Activated CD8-positive, alpha-beta T cell treated with anti-CD3 and anti-CD28 coated beads for 36 hours (primary cell): Measurements from ENCODE around the gene RGS9. TPM values are rescaled to one million over a fixed set of nuclear protein-coding genes. Genes with fewer than 3 reads are reported as not detected.

Experiments
- ATAC-seq: fragments of 200-7000 bp; cut with Tn5 transposase; one replicate; pipeline ENCODE4 v1.10.0; 2021; ENCODE audit warnings: mild to moderate bottlenecking, moderate library complexity
- CTCF ChIA-PET: fragments of 350-600 bp; sonication (Branson Sonifier 250); formaldehyde crosslinking; loops from one replicate; lab custom pipeline; 2021; ENCODE audit warnings: antibody characterized with exemption; lab: Charles Lee
- POLR2A ChIA-PET: fragments of 350-600 bp; sonication (Branson Sonifier 250); formaldehyde crosslinking; loops from one replicate; lab custom pipeline; 2021; ENCODE audit warnings: antibody characterized with exemption; lab: Charles Lee
- DNase-seq: peaks from one replicate; pipeline ENCODE4 v3.0.0-alpha.2; 2020
- H3K27ac Mint-ChIP-seq: one replicate; pipeline ENCODE4 v1.8.0; 2021; ENCODE audit warnings: mild to moderate bottlenecking, mixed read lengths
- H3K27me3 Mint-ChIP-seq: one replicate; pipeline ENCODE4 v1.8.0; 2021; ENCODE audit warnings: mixed read lengths
- H3K36me3 Mint-ChIP-seq: one replicate; pipeline ENCODE4 v1.8.0; 2021; ENCODE audit warnings: low read depth, mixed read lengths
- H3K4me1 Mint-ChIP-seq: one replicate; pipeline ENCODE4 v1.8.0; 2021; ENCODE audit warnings: low read depth, mixed read lengths
- H3K4me3 Mint-ChIP-seq: one replicate; pipeline ENCODE4 v1.8.0; 2021; ENCODE audit warnings: mild to moderate bottlenecking, moderate library complexity, mixed read lengths
- H3K9me3 Mint-ChIP-seq: one replicate; pipeline ENCODE4 v1.8.0; 2021; ENCODE audit warnings: mixed read lengths
- CTCF ChIP-seq: fragments of 200-600 bp; IDR thresholded peaks from one replicate; pipeline ENCODE4 v1.8.0; 2022; ENCODE audit warnings: antibody characterized with exemption, mild to moderate bottlenecking
- intact Hi-C: fragments of 100-400 bp; cut with micrococcal nuclease; formaldehyde crosslinking; loops from one replicate; pipeline ENCODE4 v1.10.0; 2022
- total RNA-seq, 2 experiments: library from RNA; stranded (reverse); gene quantifications; one replicate each; pipeline ENCODE4 v1.2.3, GENCODE V29; 2021

The RGS9 gene
- total RNA-seq, 2 experiments from 2014 or later = 1.3 to 1.9 TPM

- Mint-ChIP-seq H3K9me3 (no peaks in the 10 kb centered on the region), H3K27me3 (peaks cover 6% of the 10 kb centered on the region), H3K27ac (no peak overlapping the region), H3K4me3 (no peak overlapping the region), H3K4me1 (peaks cover 26% of the 10 kb centered on the region), H3K36me3 (no peaks in the 10 kb centered on the region)
- TF ChIP-seq CTCF = no peak
- DNase-seq (no peak), ATAC-seq (no peak)
- POLR2A ChIA-PET = no interaction called here
- CTCF ChIA-PET = interaction anchor here (0.6 to 1.9 kb wide), 5 partner anchors 13 to 484 kb away, joined by 3 to 11 read pairs (median 4); partner anchors contain the start of gene RGS9
- intact Hi-C loops = no loop called here
These were observed 48.7 kb downstream of the RGS9 start for GRCh38 chr17:65185668-65186382.

GRCh38 chr17:65190467-65191097 lies 53.4 kb downstream of the RGS9 start:
- H3K27me3 Mint-ChIP-seq = no peaks in the 10 kb centered on the region
- ATAC-seq (no peak), DNase-seq (no peak)
- CTCF ChIA-PET = interaction anchor here (1.0 kb wide), 1 partner anchor 10 kb away, joined by 3 read pairs; no protein-coding TSS in a partner anchor
- H3K36me3 Mint-ChIP-seq = no peaks in the 10 kb centered on the region
- POLR2A ChIA-PET = no interaction called here
- intact Hi-C loops = loop anchor here (10.0 kb wide), 1 partner anchor 226 kb away; no protein-coding TSS in a partner anchor
- no peak for TF ChIP-seq CTCF
- no peak overlapping the region for H3K4me3 Mint-ChIP-seq
- H3K27ac Mint-ChIP-seq = no peak overlapping the region
- no peaks in the 10 kb centered on the region for H3K9me3 Mint-ChIP-seq
- H3K4me1 Mint-ChIP-seq = peaks cover 21% of the 10 kb centered on the region

- ATAC-seq = peak; percentile 55
- peak; percentile 21 for DNase-seq
These were observed 54.9 kb downstream of the RGS9 start for GRCh38 chr17:65191811-65192740.

GRCh38 chr17:65193305-65193704 lies 56.1 kb downstream of the RGS9 start:
- peaks cover 26% of the 10 kb centered on the region for H3K4me1 Mint-ChIP-seq
- intact Hi-C loops = loop anchor here (10.0 kb wide), 1 partner anchor 229 kb away; no protein-coding TSS in a partner anchor
- ChIA-PET POLR2A (no interaction called here), CTCF (no interaction called here)
- no peak for TF ChIP-seq CTCF
- H3K36me3 Mint-ChIP-seq = no peaks in the 10 kb centered on the region
- no peak for DNase-seq
- H3K27ac Mint-ChIP-seq = no peak overlapping the region
- H3K9me3 Mint-ChIP-seq = no peaks in the 10 kb centered on the region
- no peak overlapping the region for H3K4me3 Mint-ChIP-seq
- ATAC-seq = no peak
- H3K27me3 Mint-ChIP-seq = no peaks in the 10 kb centered on the region

More at GRCh38 chr17:65191811-65192740, 54.9 kb downstream of the RGS9 start:
- Mint-ChIP-seq H3K4me3 (no peak overlapping the region), H3K36me3 (no peaks in the 10 kb centered on the region), H3K27me3 (no peaks in the 10 kb centered on the region), H3K27ac (peak overlapping the region; percentile 55), H3K4me1 (peaks cover 24% of the 10 kb centered on the region), H3K9me3 (no peaks in the 10 kb centered on the region)
- intact Hi-C loops = loop anchor here (10.0 kb wide), 1 partner anchor 227 kb away; no protein-coding TSS in a partner anchor
- POLR2A ChIA-PET = interaction anchor here (0.7 kb wide), 1 partner anchor 70 kb away, joined by 3 read pairs; no protein-coding TSS in a partner anchor
- no peak for TF ChIP-seq CTCF
- CTCF ChIA-PET = interaction anchor here (0.6 to 1.5 kb wide), 2 partner anchors 11 to 92 kb away, joined by 3 to 4 read pairs; no protein-coding TSS in a partner anchor
